ENCODE measurements around the gene KIFC1. TPM values are rescaled to one million over a fixed set of nuclear protein-coding genes. Genes with fewer than 3 reads are reported as not detected.

The KIFC1 gene
- total and polyA plus RNA-seq, 2 donors from 2014 or later: 2.3 TPM; not detected in 1

GRCh38 chr6:33440649-33441309 is 49.2 kb downstream of the KIFC1 start:
- DNase-seq: no peak
- no peak for FAIRE-seq

GRCh38 chr6:33441457-33441856 is 49.8 kb downstream of the KIFC1 start:
- Histone ChIP-seq H3K9ac (ENCODE audit: low read length in 3 of 3) (no peak overlapping the region), H3K36me3 (ENCODE audit: control insufficient read depth in 2 of 3, insufficient read depth in 3 of 3, low read length in 3 of 3) (peaks cover 5 to 16% (median 12%) of the 10 kb centered on the region in 3 donors), H3K27me3 (ENCODE audit: control insufficient read depth, insufficient read depth, low read length) (no peaks in the 10 kb centered on the region), H3K4me3 (ENCODE audit: low read length in 3 of 3) (no peak overlapping the region), H3K27ac (ENCODE audit: low read depth in 2 of 2, low read length in 2 of 2) (no peak overlapping the region), H3K4me1 (ENCODE audit: control insufficient read depth in 2 of 3, insufficient read depth in 2 of 3, low read depth in 1 of 3, low read length in 3 of 3) (no peaks in the 10 kb centered on the region), H3K9me3 (ENCODE audit: control insufficient read depth in 2 of 3, insufficient read depth in 1 of 3, low read length in 3 of 3) (no peaks in the 10 kb centered on the region)
- TF ChIP-seq CTCF (IDR thresholded peaks at IDR 0.05; ENCODE audit: borderline replicate concordance, extremely low read depth, insufficient read depth): no peak
- DNase-seq (no peak), FAIRE-seq (no peak)
- intact Hi-C loops (cut with DNase I): no loop called here

More at GRCh38 chr6:33440649-33441309, 49.2 kb downstream of the KIFC1 start:
- Histone ChIP-seq H3K27ac (ENCODE audit: low read depth in 2 of 2, low read length in 2 of 2) (no peak overlapping the region), H3K4me3 (ENCODE audit: low read length in 3 of 3) (no peak overlapping the region), H3K9ac (ENCODE audit: low read length in 3 of 3) (no peak overlapping the region), H3K4me1 (ENCODE audit: control insufficient read depth in 2 of 3, insufficient read depth in 2 of 3, low read depth in 1 of 3, low read length in 3 of 3) (no peaks in the 10 kb centered on the region), H3K36me3 (ENCODE audit: control insufficient read depth in 2 of 3, insufficient read depth in 3 of 3, low read length in 3 of 3) (peaks cover 7 to 16% (median 15%) of the 10 kb centered on the region in 3 donors), H3K27me3 (ENCODE audit: control insufficient read depth, insufficient read depth, low read length) (no peaks in the 10 kb centered on the region), H3K9me3 (ENCODE audit: control insufficient read depth in 2 of 3, insufficient read depth in 1 of 3, low read length in 3 of 3) (no peaks in the 10 kb centered on the region)
- intact Hi-C loops (cut with DNase I): no loop called here
- TF ChIP-seq CTCF (IDR thresholded peaks at IDR 0.05; ENCODE audit: borderline replicate concordance, extremely low read depth, insufficient read depth): no peak

GRCh38 chr6:33442283-33442682 is 50.7 kb downstream of the KIFC1 start:
- Histone ChIP-seq H3K4me1 (ENCODE audit: control insufficient read depth in 2 of 3, insufficient read depth in 2 of 3, low read depth in 1 of 3, low read length in 3 of 3) (no peaks in the 10 kb centered on the region), H3K36me3 (ENCODE audit: control insufficient read depth in 2 of 3, insufficient read depth in 3 of 3, low read length in 3 of 3) (peaks cover 5 to 15% (median 7%) of the 10 kb centered on the region in 3 donors), H3K27me3 (ENCODE audit: control insufficient read depth, insufficient read depth, low read length) (no peaks in the 10 kb centered on the region), H3K27ac (ENCODE audit: low read depth in 2 of 2, low read length in 2 of 2) (no peak overlapping the region), H3K9me3 (ENCODE audit: control insufficient read depth in 2 of 3, insufficient read depth in 1 of 3, low read length in 3 of 3) (no peaks in the 10 kb centered on the region), H3K4me3 (ENCODE audit: low read length in 3 of 3) (no peak overlapping the region), H3K9ac (ENCODE audit: low read length in 3 of 3) (no peak overlapping the region)
- DNase-seq (no peak), FAIRE-seq (no peak)
- no peak for TF ChIP-seq CTCF (IDR thresholded peaks at IDR 0.05; ENCODE audit: borderline replicate concordance, extremely low read depth, insufficient read depth)
- intact Hi-C loops (cut with DNase I): no loop called here
